H1 (cell line): ENCODE measurements around the gene BCKDHB. TPM values are rescaled to one million over a fixed set of nuclear protein-coding genes. Genes with fewer than 3 reads are reported as not detected.

Experiments used
- CTCF ChIA-PET: fragments of 300-600 bp; sonication (Branson Sonifier 250); formaldehyde crosslinking; loops from one replicate; lab custom pipeline; 2021; ENCODE audit not compliant: partially characterized antibody; lab: Charles Lee
- POLR2A ChIA-PET: fragments of 300-600 bp; sonication (Branson Sonifier 250); formaldehyde crosslinking; loops from one replicate; lab custom pipeline; 2021; ENCODE audit warnings: inconsistent platforms; ENCODE audit not compliant: partially characterized antibody; lab: Charles Lee
- DNase-seq, 2 experiments: peaks; one replicate each; pipeline versions ENCODE4 v3.0.0 to v3.0.0-alpha.2; 2010 to 2022; ENCODE audit warnings: low spot score in 2 of 2, low read depth in 1 of 2, mixed read lengths in 1 of 2
- FAIRE-seq: peaks from 2 replicates; lab custom pipeline; 2011; peaks lifted over from hg19 to GRCh38; lab: Jason Lieb, UNC
- H2AFZ ChIP-seq: 2 replicates; pipeline ENCODE4 v1.8.1; 2012; ENCODE audit warnings: low read length, inconsistent platforms
- H2AK5ac ChIP-seq: 2 replicates; pipeline ENCODE4 v1.6.1; 2013; ENCODE audit warnings: low read depth, low read length
- H2BK120ac ChIP-seq: replicated peaks from 2 replicates; pipeline ENCODE3; 2013; ENCODE audit warnings: low read depth, low read length, inconsistent platforms
- H2BK12ac ChIP-seq: 2 replicates; pipeline ENCODE4 v1.6.1; 2013; ENCODE audit warnings: low read depth, low read length
- H2BK15ac ChIP-seq: 2 replicates; pipeline ENCODE4 v1.6.1; 2013; ENCODE audit warnings: low read length
- H2BK20ac ChIP-seq: 2 replicates; pipeline ENCODE4 v1.6.1; 2013; ENCODE audit warnings: low read length
- H2BK5ac ChIP-seq: 2 replicates; pipeline ENCODE4 v1.6.1; 2013; ENCODE audit warnings: low read depth, low read length
- H3K14ac ChIP-seq: 2 replicates; pipeline ENCODE4 v1.6.1; 2013; ENCODE audit warnings: inconsistent platforms; ENCODE audit not compliant: insufficient read length
- H3K18ac ChIP-seq: 2 replicates; pipeline ENCODE4 v1.6.1; 2013; ENCODE audit warnings: low read length; ENCODE audit errors: extremely low read depth
- H3K23ac ChIP-seq: 2 replicates; pipeline ENCODE4 v1.6.1; 2013; ENCODE audit warnings: inconsistent platforms; ENCODE audit not compliant: insufficient read length
- H3K23me2 ChIP-seq: 2 replicates; pipeline ENCODE4 v1.6.1; 2013; ENCODE audit warnings: low read depth, low read length
- H3K27ac ChIP-seq: 2 replicates; pipeline ENCODE4 v1.6.1; 2011; ENCODE audit warnings: low read depth, low read length, inconsistent platforms
- H3K27me3 ChIP-seq, 4 experiments: replicated peaks in 1 of 4; 1 replicate in 1 of 4; 2 replicates in 3 of 4; pipeline versions ENCODE4 v1.6.1 to v1.8.1; 2011 to 2013; ENCODE audit warnings: low read length in 3 of 4, mild to moderate bottlenecking in 3 of 4, inconsistent platforms in 2 of 4, mixed read lengths in 2 of 4, moderate library complexity in 1 of 4; ENCODE audit not compliant: control insufficient read depth in 3 of 4, insufficient read depth in 3 of 4; ENCODE audit errors: extremely low read depth in 1 of 4
- H3K36me3 ChIP-seq, 4 experiments: 2 replicates each; pipeline versions ENCODE4 v1.6.1 to v1.8.1; 2011 to 2013; ENCODE audit warnings: mild to moderate bottlenecking in 4 of 4, low read length in 3 of 4, moderate library complexity in 2 of 4, control low read depth in 1 of 4, inconsistent platforms in 1 of 4; ENCODE audit not compliant: insufficient read depth in 4 of 4, control insufficient read depth in 2 of 4
- H3K4ac ChIP-seq: replicated peaks from 2 replicates; pipeline ENCODE3; 2013; ENCODE audit warnings: low read length, low read depth, mixed read lengths, inconsistent platforms; ENCODE audit not compliant: insufficient read length
- H3K4me1 ChIP-seq, 4 experiments: replicated peaks in 1 of 4; 1 replicate in 1 of 4; 2 replicates in 3 of 4; pipeline versions ENCODE4 v1.6.1 to v1.8.1; 2011 to 2013; ENCODE audit warnings: low read length in 3 of 4, inconsistent platforms in 2 of 4, mixed read lengths in 1 of 4; ENCODE audit not compliant: insufficient read depth in 4 of 4, control insufficient read depth in 3 of 4
- H3K4me2 ChIP-seq, 2 experiments: 2 replicates each; pipeline versions ENCODE4 v1.6.1 to v1.8.1; 2011 to 2013; ENCODE audit warnings: low read depth in 2 of 2, low read length in 2 of 2, control low read depth in 1 of 2, inconsistent platforms in 1 of 2, mild to moderate bottlenecking in 1 of 2; ENCODE audit not compliant: insufficient read depth in 1 of 2
- H3K4me3 ChIP-seq, 4 experiments: fragments of 200-600, 300-600 bp in 1 of 4; sonication (generic), shearing (Covaris generic), sonication (Bioruptor Twin) in 1 of 4; 2 replicates each; pipeline versions ENCODE4 v1.5.1 to v1.8.1; 2011 to 2016; ENCODE audit warnings: low read length in 4 of 4, low read depth in 3 of 4, control low read depth in 2 of 4, inconsistent platforms in 2 of 4, mild to moderate bottlenecking in 2 of 4, mixed read lengths in 1 of 4, moderate library complexity in 1 of 4; ENCODE audit not compliant: insufficient read depth in 2 of 4; ENCODE audit errors: extremely low read depth in 1 of 4
- H3K56ac ChIP-seq: replicated peaks from 2 replicates; pipeline ENCODE3; 2013; ENCODE audit warnings: low read depth, mild to moderate bottlenecking, mixed read lengths, low read length, inconsistent platforms; ENCODE audit not compliant: insufficient read length
- H3K79me1 ChIP-seq: 2 replicates; pipeline ENCODE4 v1.6.1; 2013; ENCODE audit warnings: low read depth, low read length, control low read depth
- H3K79me2 ChIP-seq, 2 experiments: 2 replicates each; pipeline versions ENCODE4 v1.6.1 to v1.8.1; 2012 to 2013; ENCODE audit warnings: low read length in 2 of 2, mild to moderate bottlenecking in 2 of 2, inconsistent platforms in 1 of 2; ENCODE audit not compliant: insufficient read depth in 2 of 2, control insufficient read depth in 1 of 2
- H3K9ac ChIP-seq, 4 experiments: replicated peaks in 1 of 4; 1 replicate in 1 of 4; 2 replicates in 3 of 4; pipeline versions ENCODE4 v1.6.1 to v1.8.1; 2011 to 2013; ENCODE audit warnings: low read depth in 3 of 4, low read length in 3 of 4, control low read depth in 2 of 4, mild to moderate bottlenecking in 2 of 4, moderate library complexity in 2 of 4, inconsistent platforms in 1 of 4; ENCODE audit errors: extremely low read depth in 1 of 4
- H3K9me3 ChIP-seq, 2 experiments: 2 replicates each; pipeline versions ENCODE4 v1.6.1 to v1.8.1; 2012 to 2013; ENCODE audit warnings: mild to moderate bottlenecking in 2 of 2, moderate library complexity in 2 of 2, control low read depth in 1 of 2, inconsistent platforms in 1 of 2, low read depth in 1 of 2, low read length in 1 of 2, mixed read lengths in 1 of 2; ENCODE audit not compliant: insufficient read depth in 2 of 2
- H4K20me1 ChIP-seq, 2 experiments: replicated peaks in 1 of 2; 2 replicates each; pipeline versions ENCODE3 to v1.8.1; 2011 to 2013; ENCODE audit warnings: inconsistent platforms in 2 of 2, low read length in 2 of 2, mild to moderate bottlenecking in 1 of 2; ENCODE audit not compliant: insufficient read depth in 2 of 2, control insufficient read depth in 1 of 2
- H4K5ac ChIP-seq: 2 replicates; pipeline ENCODE4 v1.6.1; 2013; ENCODE audit warnings: low read length, low read depth, mixed read lengths, inconsistent platforms; ENCODE audit not compliant: insufficient read length
- H4K8ac ChIP-seq: 2 replicates; pipeline ENCODE4 v1.8.0; 2013; ENCODE audit warnings: mild to moderate bottlenecking, moderate library complexity, low read length, inconsistent platforms; ENCODE audit not compliant: insufficient read depth; ENCODE audit errors: extremely low read depth
- H4K91ac ChIP-seq: replicated peaks from 2 replicates; pipeline ENCODE3; 2013; ENCODE audit warnings: low read length, mixed read lengths, inconsistent platforms; ENCODE audit not compliant: insufficient read length
- CBX5 ChIP-seq: fragments of 300-800, 300-1000 bp; sonication (generic); IDR thresholded peaks from 2 replicates; pipeline ENCODE4 v1.7.1; 2016; ENCODE audit warnings: antibody characterized with exemption, low read length, low read depth
- CTBP2 ChIP-seq: IDR thresholded peaks from 2 replicates; pipeline ENCODE4 v1.7.0; 2011; ENCODE audit warnings: borderline replicate concordance, mild to moderate bottlenecking, moderate library complexity, mixed read lengths, low read length; ENCODE audit not compliant: insufficient read depth, insufficient read length
- NRF1 ChIP-seq: IDR thresholded peaks from 2 replicates; pipeline ENCODE4 v1.6.1; 2011; ENCODE audit warnings: mild to moderate bottlenecking, low read depth, low read length, improper control_type of control experiment
- RFX5 ChIP-seq: IDR thresholded peaks from 2 replicates; pipeline ENCODE4 v1.6.1; 2011; ENCODE audit warnings: low read depth, low read length, improper control_type of control experiment, borderline replicate concordance
- SRF ChIP-seq: IDR thresholded peaks from 2 replicates; pipeline ENCODE4 v1.6.1; 2011; ENCODE audit warnings: mild to moderate bottlenecking, low read depth, low read length, moderate library complexity
- TCF12 ChIP-seq: IDR thresholded peaks from 2 replicates; pipeline ENCODE4 v1.6.1; 2011; ENCODE audit warnings: low read depth, mild to moderate bottlenecking, low read length
- ZNF274 ChIP-seq: IDR thresholded peaks from 2 replicates; pipeline ENCODE4 v1.7.0; 2012; ENCODE audit warnings: low read length, borderline replicate concordance; ENCODE audit errors: extremely low read depth
- WGBS, 2 experiments: shearing (Covaris generic) in 1 of 2; methylation state at CpG; one replicate each; pipeline versions ENCODE4 v1.1.6 to v1.1.7; 2013 to 2015; ENCODE audit warnings: low lambda C conversion rate in 2 of 2, mixed read lengths in 2 of 2, inconsistent platforms in 1 of 2, low coverage in 1 of 2, missing lambda C conversion rate in 1 of 2; ENCODE audit not compliant: insufficient replicate concordance in 2 of 2, insufficient coverage in 1 of 2, insufficient read length in 1 of 2; ENCODE audit errors: extremely low coverage in 1 of 2, missing lambda C conversion rate in 1 of 2; 5-methylcytosine and 5-hydroxymethylcytosine counted together
- polyA plus RNA-seq, 7 experiments: library from polyadenylated mRNA; depleted of rRNA in 3 of 7; stranded (reverse) in 5 of 7; unstranded in 2 of 7; fragments of >200 nt in 5 of 7; fragments of 200-250 nt in 2 of 7; gene quantifications; 1 replicate in 5 of 7; 2 replicates in 1 of 7; 4 replicates in 1 of 7; pipeline versions ENCODE4 v1.2.1 to v1.2.3, GENCODE V29; 2011 to 2013; ENCODE audit warnings: missing spikeins in 2 of 7, mixed read lengths in 2 of 7
- total RNA-seq: library from RNA; stranded (reverse); fragmentation: NEBNext Ultra II Directional; extraction: Animal tissue kit (Norgen Biotek cat#: 25700); gene quantifications from 2 replicates; pipeline ENCODE4 v1.2.1, GENCODE V29; 2021

BCKDHB gene
- total and polyA plus RNA-seq, 2 of the 8 experiments (the other 6 are each of a cell fraction or from before 2014, with no cell fraction given) = 22.1 to 30.8 TPM

DNA sequence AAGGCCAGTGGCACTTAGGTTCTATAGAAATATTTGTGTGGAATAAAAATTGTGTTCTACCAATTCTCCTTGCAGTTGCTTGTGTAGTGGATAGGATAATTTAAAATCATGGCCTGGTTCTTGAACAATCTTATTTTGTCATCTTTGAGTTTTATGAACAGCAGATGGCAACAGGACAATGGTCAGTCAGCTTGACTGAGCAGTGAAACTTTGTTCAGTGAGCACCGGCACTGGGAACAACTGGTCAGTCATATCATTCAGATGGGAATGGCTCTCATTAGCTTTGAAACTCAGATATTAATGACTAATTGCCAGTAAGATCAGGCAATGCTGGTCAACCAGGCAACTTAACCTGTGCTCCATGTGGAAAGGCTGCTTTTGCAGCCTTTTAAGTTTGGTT is 129.2 kb downstream of the BCKDHB start:
- no peak overlapping the region for H2BK20ac ChIP-seq
- H3K4ac ChIP-seq = no peak overlapping the region
- no peak overlapping the region for H2BK120ac ChIP-seq
- no peak for FAIRE-seq
- H3K36me3 ChIP-seq = no peaks in the 10 kb centered on the region
- no peaks in the 10 kb centered on the region for H3K79me1 ChIP-seq
- no peak overlapping the region for H2BK15ac ChIP-seq
- no peak for DNase-seq
- no peak overlapping the region for H3K23ac ChIP-seq
- H3K4me2 ChIP-seq = no peak overlapping the region
- H2BK12ac ChIP-seq = no peak overlapping the region
- no peak overlapping the region for H4K8ac ChIP-seq
- no peak overlapping the region for H3K9ac ChIP-seq
- POLR2A ChIA-PET = no interaction called here
- no peaks in the 10 kb centered on the region for H3K27me3 ChIP-seq
- no peak overlapping the region for H3K27ac ChIP-seq
- TF ChIP-seq NRF1 = no peak
- TF ChIP-seq SRF = no peak
- no peak for TF ChIP-seq CTBP2
- no peak for TF ChIP-seq TCF12
- no peak for TF ChIP-seq CBX5
- no peak for TF ChIP-seq ZNF274
- no peak for TF ChIP-seq RFX5
- H3K14ac ChIP-seq = no peak overlapping the region
- H4K5ac ChIP-seq = no peak overlapping the region
- no peak overlapping the region for H2BK5ac ChIP-seq
- no peaks in the 10 kb centered on the region for H3K9me3 ChIP-seq
- H4K20me1 ChIP-seq = peaks cover 0 to 2% of the 10 kb centered on the region in 2 experiments
- H2AK5ac ChIP-seq = no peak overlapping the region
- no peak overlapping the region for H3K18ac ChIP-seq
- no peaks in the 10 kb centered on the region; a peak in 1 of 7 replicates for H3K4me1 ChIP-seq
- no peaks in the 10 kb centered on the region for H3K79me2 ChIP-seq
- no peak overlapping the region for H2AFZ ChIP-seq
- no peak overlapping the region for H3K56ac ChIP-seq
- no peak overlapping the region for H3K4me3 ChIP-seq
- no peaks in the 10 kb centered on the region for H3K23me2 ChIP-seq
- 86% methylated on average over 1 of the region's 1 CpG; no CpG with 5 or more reads in 1 of the 2 experiments for WGBS, 2 experiments
- H4K91ac ChIP-seq = no peak overlapping the region
- CTCF ChIA-PET = interaction anchor here (0.7 to 2.6 kb wide), 2 partner anchors 22 to 284 kb away, joined by 3 to 9 read pairs; no protein-coding TSS in a partner anchor
